HFFc6 (cell line): ENCODE measurements around the gene NPLOC4. TPM values are rescaled to one million over a fixed set of nuclear protein-coding genes. Genes with fewer than 3 reads are reported as not detected.
"Not testable (repeated sequence)": the region's sequence is repeated elsewhere in the genome, so short reads cannot be mapped to it uniquely, and the experiment has no call there.

ENCODE experiments used
- DNase-seq: peaks from one replicate; pipeline ENCODE4 v3.0.0-alpha.2; 2018
- H3K27ac Mint-ChIP-seq: 2 replicates; pipeline ENCODE4 v1.8.0; 2020; ENCODE audit warnings: mild to moderate bottlenecking, mixed read lengths
- H3K27me3 Mint-ChIP-seq: 2 replicates; pipeline ENCODE4 v1.8.0; 2021; ENCODE audit warnings: mild to moderate bottlenecking, moderate library complexity, mixed read lengths; ENCODE audit not compliant: insufficient read depth
- H3K36me3 Mint-ChIP-seq: 2 replicates; pipeline ENCODE4 v1.8.0; 2021; ENCODE audit warnings: low read depth, mixed read lengths
- H3K4me1 Mint-ChIP-seq: 2 replicates; pipeline ENCODE4 v1.8.0; 2020; ENCODE audit warnings: low read depth, mixed read lengths
- H3K4me3 Mint-ChIP-seq: 2 replicates; pipeline ENCODE4 v1.8.0; 2020; ENCODE audit warnings: mild to moderate bottlenecking, moderate library complexity, mixed read lengths
- H3K9me3 Mint-ChIP-seq: 2 replicates; pipeline ENCODE4 v1.8.0; 2020; ENCODE audit warnings: mild to moderate bottlenecking, mixed read lengths
- CTCF ChIP-seq: fragments of 200-600 bp; sonication (generic); IDR thresholded peaks from 2 replicates; pipeline ENCODE4 v1.5.0; 2021; ENCODE audit warnings: antibody characterized with exemption, mild to moderate bottlenecking
- total RNA-seq, 6 experiments: library from RNA; stranded (reverse); fragmentation: NEBNext Ultra II Directional; extraction: Animal tissue kit (Norgen Biotek cat#: 25700); gene quantifications; 2 replicates in 1 of 6; 3 replicates in 5 of 6; pipeline ENCODE4 v1.2.3, GENCODE V29; 2021

The NPLOC4 gene
- total RNA-seq, 6 experiments from 2014 or later = 121 to 140 (median 133) TPM

GRCh38 chr17:81630274-81630673, 6.6 kb downstream of the NPLOC4 start:
- Mint-ChIP-seq H3K27me3 (no peaks in the 10 kb centered on the region), H3K27ac (no peak overlapping the region), H3K4me1 (0 out of 2 replicates have a peak, but pooled peaks cover 4% of the 10 kb centered on the region), H3K36me3 (peaks cover 23% of the 10 kb centered on the region), H3K9me3 (no peaks in the 10 kb centered on the region), H3K4me3 (no peak overlapping the region)
- TF ChIP-seq CTCF = no peak
- DNase-seq = no peak

DNA sequence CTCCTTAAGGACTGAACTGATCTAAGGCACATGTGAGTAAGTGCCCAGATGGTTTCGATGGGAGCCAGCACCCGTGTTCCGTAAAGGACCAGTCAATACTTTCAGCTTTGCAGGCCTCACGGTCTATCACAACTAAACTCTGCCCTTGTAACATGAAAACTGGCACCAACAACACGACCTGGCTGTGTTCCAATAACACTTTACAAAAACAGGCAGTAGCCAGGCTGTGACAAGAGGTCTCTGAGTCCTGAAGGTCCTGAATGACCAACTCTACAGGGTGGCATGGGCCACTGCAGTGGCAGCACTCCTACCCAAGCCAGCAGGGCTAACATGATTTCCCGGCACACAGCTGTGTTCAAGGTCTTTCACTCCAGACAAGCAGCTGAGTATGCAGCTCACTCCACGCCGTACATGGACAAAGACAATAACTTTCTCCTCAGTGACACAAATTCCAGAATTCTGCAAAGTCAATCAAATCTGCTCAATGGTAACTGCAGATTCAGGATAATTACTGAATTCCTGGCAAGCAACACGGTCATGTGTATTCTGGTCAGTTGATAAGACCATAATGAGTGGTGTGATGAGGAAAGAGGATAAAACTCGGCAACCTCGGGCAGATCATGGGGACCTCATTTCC, 15.3 kb downstream of the NPLOC4 start:
- no peak for DNase-seq
- Mint-ChIP-seq H3K36me3 (peaks cover 57% of the 10 kb centered on the region), H3K4me1 (no peaks in the 10 kb centered on the region), H3K27me3 (no peaks in the 10 kb centered on the region), H3K4me3 (no peak overlapping the region), H3K9me3 (peaks cover 2% of the 10 kb centered on the region; the same call in 1 of the 2 replicates), H3K27ac (no peak overlapping the region)
- no peak for TF ChIP-seq CTCF

GRCh38 chr17:81618307-81618706, 18.6 kb downstream of the NPLOC4 start:
- H3K4me1 Mint-ChIP-seq = peaks cover 17% of the 10 kb centered on the region
- not testable (repeated sequence) for H3K27ac Mint-ChIP-seq, H3K9me3 Mint-ChIP-seq, DNase-seq, H3K4me3 Mint-ChIP-seq, H3K27me3 Mint-ChIP-seq
- peaks cover 53% of the 10 kb centered on the region for H3K36me3 Mint-ChIP-seq

DNA sequence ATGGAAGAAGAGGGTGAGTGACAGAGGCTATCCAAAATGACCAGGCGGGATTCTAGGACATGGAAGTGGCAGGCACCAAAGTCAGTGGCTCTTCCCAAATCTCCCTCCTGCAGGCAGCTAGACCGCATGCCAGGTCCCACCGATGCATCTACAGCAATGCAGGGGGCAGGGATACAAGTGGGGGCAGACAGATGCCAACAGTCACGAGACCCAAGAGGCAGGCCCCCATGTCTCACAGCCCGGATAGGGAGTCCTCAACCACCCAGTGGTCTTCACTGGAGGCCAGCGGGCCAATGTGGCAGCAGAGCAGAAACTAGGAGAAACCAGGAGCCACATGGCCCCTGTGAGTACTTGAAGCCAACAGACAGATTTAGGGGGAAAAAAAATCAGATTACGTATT, 20.0 kb downstream of the NPLOC4 start:
- no peak overlapping the region for H3K4me3 Mint-ChIP-seq
- DNase-seq = no peak
- no peak overlapping the region for H3K27ac Mint-ChIP-seq
- TF ChIP-seq CTCF = no peak
- peaks cover 63% of the 10 kb centered on the region for H3K36me3 Mint-ChIP-seq
- peaks cover 3% of the 10 kb centered on the region; the same call in 1 of the 2 replicates for H3K9me3 Mint-ChIP-seq
- H3K4me1 Mint-ChIP-seq = peaks cover 17% of the 10 kb centered on the region
- peaks cover 1% of the 10 kb centered on the region for H3K27me3 Mint-ChIP-seq

DNA sequence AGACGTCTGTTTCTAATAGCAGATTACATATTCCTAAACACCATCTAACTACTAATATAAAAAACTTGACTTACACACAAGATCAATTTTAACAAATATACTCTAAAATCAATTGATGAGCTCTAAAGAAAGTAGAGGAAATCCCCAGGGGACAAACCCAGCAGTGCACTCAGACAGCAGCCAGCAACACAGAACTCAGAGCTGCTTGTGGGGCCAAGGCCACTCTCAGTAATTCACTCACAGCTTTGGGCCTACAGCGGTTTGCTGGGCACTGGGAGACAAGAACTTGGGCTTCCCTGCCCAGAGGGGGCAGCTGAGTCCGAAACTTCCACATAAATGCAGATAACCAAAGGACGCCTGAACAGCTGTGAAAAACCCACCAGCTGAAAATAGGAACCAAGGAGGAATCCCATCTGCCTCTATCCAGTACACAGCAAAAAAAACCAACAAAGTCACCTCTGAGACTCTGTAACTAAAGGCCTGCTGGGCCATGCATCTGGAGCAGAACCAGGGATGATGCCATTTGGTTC, 21.4 kb downstream of the NPLOC4 start:
- Mint-ChIP-seq H3K4me1 (peaks cover 17% of the 10 kb centered on the region), H3K27ac (peak overlapping the region; percentile 75; the same call in 1 of the 2 replicates), H3K27me3 (peaks cover 1% of the 10 kb centered on the region), H3K9me3 (peaks cover 3% of the 10 kb centered on the region; the same call in 1 of the 2 replicates), H3K36me3 (peaks cover 50% of the 10 kb centered on the region), H3K4me3 (no peak overlapping the region)
- no peak for DNase-seq
- no peak for TF ChIP-seq CTCF

DNA sequence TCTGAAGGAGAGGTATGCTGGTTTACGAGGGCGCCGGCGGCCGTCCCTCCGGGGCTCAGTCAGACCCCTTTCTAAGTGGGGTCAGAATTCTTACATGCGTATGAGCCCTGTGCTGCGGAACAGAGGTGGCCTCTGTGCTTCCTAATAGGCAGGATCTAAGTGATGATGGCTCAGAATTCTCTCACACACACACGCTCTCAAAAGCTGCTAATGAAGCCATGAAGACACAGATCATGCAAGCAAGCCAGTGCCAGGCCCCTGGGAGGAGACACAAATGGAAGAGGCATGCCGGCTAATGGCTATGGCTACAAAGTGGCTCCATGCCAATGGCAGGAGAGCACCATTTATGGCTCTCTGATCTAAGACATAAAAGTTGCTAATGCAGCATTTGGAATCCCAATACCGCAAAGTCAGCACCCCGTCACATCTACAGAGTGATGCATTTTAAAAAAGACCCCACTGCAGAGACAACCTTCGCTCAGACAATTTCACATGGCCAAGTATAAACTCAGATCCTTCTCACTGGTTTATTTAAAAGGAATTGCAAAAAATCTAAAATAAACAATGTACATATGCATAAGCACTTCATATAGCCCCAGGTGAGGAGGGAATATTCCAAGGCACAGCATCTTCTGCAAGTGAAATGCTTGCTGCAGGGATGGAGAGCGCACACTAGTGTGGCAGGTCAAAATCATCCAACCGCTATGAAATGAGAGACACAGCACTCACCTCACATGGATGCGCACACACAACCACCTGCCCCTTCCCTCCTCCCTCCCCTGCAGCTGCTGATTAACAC, 24.5 kb downstream of the NPLOC4 start:
- Mint-ChIP-seq H3K27ac (no peak overlapping the region; the same call in 1 of the 2 replicates), H3K4me1 (peaks cover 36% of the 10 kb centered on the region), H3K27me3 (peaks cover 1% of the 10 kb centered on the region), H3K36me3 (peaks cover 50% of the 10 kb centered on the region), H3K9me3 (peaks cover 3% of the 10 kb centered on the region; the same call in 1 of the 2 replicates), H3K4me3 (no peak overlapping the region)
- no peak for DNase-seq
- TF ChIP-seq CTCF = no peak
